ENCODE results near the gene S100A1. TPM values are rescaled to one million over a fixed set of nuclear protein-coding genes. Genes with fewer than 3 reads are reported as not detected.

S100A1 gene
- total and polyA plus RNA-seq, 2 of the 13 experiments (the other 11 are each of a cell fraction or from before 2014, with no cell fraction given), result 120 to 251 TPM

GRCh38 chr1:153658400-153659174, 30.4 kb downstream of the S100A1 start, which contains the start of gene SNAPIN (continued):
- TF ChIP-seq PRPF4 (IDR thresholded peaks at IDR 0.05; ENCODE audit: low read depth, low read length, poor library complexity, severe bottlenecking) (no peak), SNRNP70 (IDR thresholded peaks at IDR 0.05; ENCODE audit: low read depth, low read length) (no peak), BRF2 (CRISPR knock-in tag; IDR thresholded peaks at IDR 0.05) (no peak), ETV6 (CRISPR knock-in tag; conservative IDR thresholded peaks at IDR 0.05) (no peak), NFRKB (IDR thresholded peaks at IDR 0.05) (no peak), ZNF251 (CRISPR knock-in tag; IDR thresholded peaks at IDR 0.05) (no peak), THRA (CRISPR knock-in tag; IDR thresholded peaks at IDR 0.05; ENCODE audit: borderline replicate concordance) (no peak), NKX3-1 (CRISPR knock-in tag; IDR thresholded peaks at IDR 0.05) (peak; percentile 57; the same call in 1 of the 2 replicates), FOXK2 (IDR thresholded peaks at IDR 0.05) (no peak), ONECUT2 (CRISPR knock-in tag; IDR thresholded peaks at IDR 0.05) (no peak), FOXO4 (CRISPR knock-in tag; conservative IDR thresholded peaks at IDR 0.05) (no peak), SMARCC2 (IDR thresholded peaks at IDR 0.05) (no peak), ZNF570 (CRISPR knock-in tag; IDR thresholded peaks at IDR 0.05; ENCODE audit: borderline replicate concordance) (no peak), REPIN1 (CRISPR knock-in tag; IDR thresholded peaks at IDR 0.05; ENCODE audit: borderline replicate concordance, low read depth) (no peak), SRY (CRISPR knock-in tag; IDR thresholded peaks at IDR 0.05) (peak; percentile 58; the same call in 1 of the 2 replicates), HCFC1 (IDR thresholded peaks at IDR 0.05; ENCODE audit: low read depth, low read length) (peak; percentile 76), MAFG (CRISPR knock-in tag; IDR thresholded peaks at IDR 0.05) (no peak), ZNF280D (CRISPR knock-in tag; IDR thresholded peaks at IDR 0.05) (peak; percentile 64; the same call in 1 of the 2 replicates), SP5 (CRISPR knock-in tag; IDR thresholded peaks at IDR 0.05; ENCODE audit: borderline replicate concordance, low read depth) (peak; percentile 91), YEATS2 (CRISPR knock-in tag; IDR thresholded peaks at IDR 0.05; ENCODE audit: borderline replicate concordance) (peak; percentile 88), ZFP62 (CRISPR knock-in tag; IDR thresholded peaks at IDR 0.05) (no peak)
- TF ChIP-seq, protein P1, sequence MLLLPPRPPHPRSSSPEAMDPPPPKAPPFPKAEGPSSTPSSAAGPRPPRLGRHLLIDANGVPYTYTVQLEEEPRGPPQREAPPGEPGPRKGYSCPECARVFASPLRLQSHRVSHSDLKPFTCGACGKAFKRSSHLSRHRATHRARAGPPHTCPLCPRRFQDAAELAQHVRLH (CRISPR knock-in tag; IDR thresholded peaks at IDR 0.05; ENCODE audit: borderline replicate concordance, low read depth), result peak; percentile 80; the same call in 1 of the 2 replicates
